HG02870 (cell line): ENCODE data around the gene RCOR1.
"Not testable (repeated sequence)": the region's sequence is repeated elsewhere in the genome, so short reads cannot be mapped to it uniquely, and the experiment has no call there.

Experiments used
- ATAC-seq: cut with Tn5 transposase; IDR thresholded peaks from one replicate; pipeline ENCODE4 v1.9.1; 2021; ENCODE audit warnings: mild to moderate bottlenecking, moderate library complexity; ENCODE audit not compliant: unreplicated experiment

The RCOR1 gene

DNA sequence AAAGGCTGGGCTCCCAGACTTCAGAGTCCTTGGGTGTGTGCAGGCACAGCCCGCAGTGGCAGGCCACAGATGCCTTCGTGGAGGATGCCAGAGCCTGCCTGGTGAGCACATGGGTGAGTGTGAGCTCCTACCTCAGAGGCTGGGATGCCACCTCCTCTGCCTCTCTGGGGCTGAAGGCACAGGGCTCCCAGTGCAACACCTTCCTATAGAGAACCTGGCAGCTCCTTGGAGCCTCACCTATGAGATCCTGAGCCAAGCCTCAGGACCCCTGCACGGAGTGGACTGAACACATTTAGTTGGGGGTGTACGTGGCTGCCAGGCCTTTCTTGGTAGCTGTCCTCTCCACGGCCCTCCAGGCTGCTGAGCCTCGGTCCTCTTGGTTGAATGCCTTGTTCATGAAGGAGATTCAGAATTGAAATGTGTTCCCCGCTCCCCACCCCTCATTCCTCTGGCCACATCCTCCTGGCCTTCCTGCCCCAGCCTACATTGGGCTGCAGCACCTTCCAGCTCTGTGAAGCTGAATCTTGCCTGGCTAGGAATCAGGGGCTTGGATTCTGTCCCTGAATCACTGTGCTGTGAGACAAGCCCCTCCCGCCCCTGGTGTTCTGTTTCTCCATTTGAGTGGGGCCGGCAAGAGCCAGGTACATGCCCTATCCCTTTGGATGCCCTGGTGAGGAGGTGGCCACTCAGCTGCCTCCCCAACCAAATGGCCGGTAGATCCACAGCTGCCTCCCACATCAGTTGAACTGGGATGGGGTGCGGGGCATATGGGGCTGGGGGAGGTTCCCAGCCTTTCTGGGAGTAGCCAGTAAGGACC, 146.1 kb downstream of the RCOR1 start:
- no peak for ATAC-seq

DNA sequence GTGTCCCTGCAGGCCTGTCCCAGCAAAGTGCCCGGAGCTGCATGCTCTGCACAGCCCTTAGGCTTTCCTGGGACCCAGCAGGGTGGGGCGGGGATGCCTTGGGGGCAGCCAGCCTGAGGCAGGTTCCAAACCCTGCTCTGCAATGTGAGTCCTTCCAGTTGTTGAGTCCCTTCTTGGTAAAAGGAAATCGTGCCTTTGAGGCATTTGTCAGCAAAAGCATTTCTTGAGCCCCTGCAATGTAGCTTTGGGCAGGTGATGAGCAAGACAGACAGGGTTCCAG, 146.7 kb downstream of the RCOR1 start:
- ATAC-seq = no peak

DNA sequence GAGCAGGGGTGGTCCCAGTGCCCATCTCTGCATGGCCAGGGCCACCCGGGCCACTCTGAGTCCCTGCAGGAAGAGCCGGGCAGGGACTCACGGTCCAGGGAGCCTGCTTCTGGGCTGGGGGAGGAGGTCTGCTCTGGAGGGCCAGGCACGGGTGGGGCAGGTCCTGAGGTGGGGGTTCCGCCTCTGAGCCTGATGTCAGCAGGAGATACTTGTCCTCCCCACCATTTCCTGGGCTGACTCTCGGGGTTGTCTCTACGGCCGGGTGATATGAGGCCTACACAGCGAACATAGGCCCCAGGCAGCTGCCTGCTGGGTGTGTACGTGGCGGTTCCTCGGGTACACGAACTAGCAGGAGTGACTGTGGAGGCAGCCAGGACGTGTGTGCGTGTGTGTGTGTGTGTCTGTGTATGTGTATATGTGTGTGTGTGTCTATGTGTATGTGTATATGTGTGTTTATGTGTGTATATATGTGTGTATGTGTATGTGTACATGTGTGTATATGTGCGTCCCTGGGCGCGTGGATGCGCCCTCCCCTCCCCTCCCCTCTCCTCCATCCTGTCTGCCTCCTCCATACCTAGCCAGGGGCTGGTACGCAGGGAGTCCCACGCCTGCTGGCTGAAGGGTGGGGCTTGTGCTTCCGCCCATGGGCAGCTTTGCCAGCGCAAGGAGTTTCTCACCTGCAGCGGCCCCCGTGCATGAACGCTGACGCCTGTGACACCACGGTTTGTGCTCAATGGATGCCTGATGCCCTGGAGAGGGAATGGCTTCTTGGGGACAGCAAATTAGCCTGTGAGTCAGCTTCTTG, 154.4 kb downstream of the RCOR1 start:
- no peak for ATAC-seq

DNA sequence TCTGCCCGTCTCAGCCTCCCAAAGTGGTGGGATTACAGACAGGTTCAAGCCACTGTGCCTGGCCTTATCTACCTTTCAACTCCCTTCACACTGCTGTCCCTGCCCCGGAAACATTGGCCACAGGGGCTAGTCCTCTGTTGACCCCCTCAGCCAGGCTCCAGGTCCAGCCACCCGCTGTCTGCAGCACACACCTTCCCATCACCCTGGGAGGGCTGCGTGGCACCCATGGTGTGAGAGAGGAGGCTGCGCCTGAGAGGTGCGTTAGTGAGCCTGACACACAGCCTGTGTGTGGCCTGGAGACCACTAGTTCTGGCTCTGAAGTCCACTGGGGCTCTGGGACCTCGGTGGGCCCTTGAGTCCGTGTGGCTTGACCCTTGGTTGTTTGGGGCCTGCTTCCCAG, 156.4 kb downstream of the RCOR1 start:
- no peak for ATAC-seq

DNA sequence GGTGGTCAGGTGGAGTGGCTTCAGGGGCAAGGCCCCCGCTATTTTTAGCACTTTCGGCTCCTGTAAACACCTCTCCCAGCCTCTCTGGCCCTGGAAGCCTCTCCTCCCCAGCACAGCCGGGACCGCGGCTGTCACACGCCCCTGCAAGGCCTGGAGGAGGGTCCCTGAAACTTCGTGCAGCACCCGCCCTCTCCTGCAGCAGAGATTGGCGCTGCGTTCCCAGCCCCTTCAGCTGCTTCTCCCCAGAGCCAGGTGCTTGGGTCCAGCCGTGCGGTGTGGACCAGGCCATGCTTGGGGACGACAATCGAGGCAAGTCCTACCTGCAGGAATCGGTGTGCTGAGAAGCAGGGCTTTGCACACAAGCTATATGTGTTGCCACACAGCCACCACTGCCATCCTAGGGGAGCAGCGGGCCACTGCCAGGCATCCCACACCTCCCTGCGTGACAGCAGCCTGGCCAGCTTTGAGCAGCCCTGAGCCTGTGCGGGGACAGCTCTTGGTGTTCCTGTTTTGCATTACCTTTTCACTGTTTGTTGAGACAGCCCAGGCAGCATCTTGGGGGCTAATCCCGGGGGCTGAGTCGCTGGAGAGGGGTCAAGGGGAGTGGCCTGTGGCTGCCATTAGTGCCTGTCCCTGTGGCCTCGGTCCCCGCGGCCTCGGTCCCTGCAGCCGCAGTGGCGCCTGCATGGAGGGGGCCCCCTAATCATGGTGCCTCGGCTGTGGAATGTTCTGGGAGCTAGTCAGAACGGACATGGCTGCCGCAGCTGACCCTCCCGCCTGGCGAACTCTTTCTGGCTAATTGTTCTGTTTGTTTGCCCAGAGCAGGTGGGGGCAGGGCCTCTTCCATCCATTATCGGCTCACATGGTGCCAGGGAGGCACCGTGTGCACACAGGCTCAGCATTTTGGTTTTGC, 157.2 kb downstream of the RCOR1 start:
- no peak for ATAC-seq

DNA sequence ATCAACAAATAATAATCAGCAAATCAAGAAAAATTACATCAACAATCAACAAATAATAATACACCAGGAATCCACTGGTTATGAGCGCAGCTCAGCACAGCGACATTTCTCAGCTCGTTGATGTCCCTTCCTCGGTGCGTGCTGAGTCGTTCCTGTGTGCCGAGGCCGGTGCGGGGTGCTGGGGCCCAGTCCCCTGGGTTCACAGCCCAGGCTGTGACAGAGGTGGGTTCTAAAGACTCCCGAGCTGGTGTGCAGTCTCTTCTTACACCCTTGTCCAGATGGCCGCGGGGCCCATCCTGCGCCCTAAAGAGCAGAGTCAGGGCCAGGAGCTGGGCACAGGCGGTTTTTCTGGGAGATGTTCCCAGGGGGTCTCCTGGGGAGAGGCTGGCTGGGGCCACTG, 157.9 kb downstream of the RCOR1 start:
- no peak for ATAC-seq

DNA sequence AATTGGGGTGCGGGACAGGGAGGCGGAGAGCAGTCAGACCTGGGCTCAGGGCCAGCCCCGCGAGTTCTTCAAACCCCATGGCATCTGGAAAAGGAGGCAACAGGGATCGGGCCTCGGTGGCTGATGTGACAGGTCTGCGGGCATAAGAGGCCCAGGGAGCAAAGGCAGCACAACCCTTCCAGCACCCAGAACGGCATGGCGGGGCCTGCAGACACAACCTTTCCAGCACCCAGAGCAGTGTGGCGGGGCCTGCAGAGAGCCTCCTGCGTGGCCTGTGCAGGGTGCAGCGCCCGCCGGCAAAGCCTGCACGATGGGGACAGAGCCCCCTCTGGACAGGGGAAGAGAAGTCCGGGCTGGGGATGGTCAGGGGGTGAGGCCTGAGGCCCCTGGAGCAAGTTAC, 158.6 kb downstream of the RCOR1 start:
- ATAC-seq = no peak

DNA sequence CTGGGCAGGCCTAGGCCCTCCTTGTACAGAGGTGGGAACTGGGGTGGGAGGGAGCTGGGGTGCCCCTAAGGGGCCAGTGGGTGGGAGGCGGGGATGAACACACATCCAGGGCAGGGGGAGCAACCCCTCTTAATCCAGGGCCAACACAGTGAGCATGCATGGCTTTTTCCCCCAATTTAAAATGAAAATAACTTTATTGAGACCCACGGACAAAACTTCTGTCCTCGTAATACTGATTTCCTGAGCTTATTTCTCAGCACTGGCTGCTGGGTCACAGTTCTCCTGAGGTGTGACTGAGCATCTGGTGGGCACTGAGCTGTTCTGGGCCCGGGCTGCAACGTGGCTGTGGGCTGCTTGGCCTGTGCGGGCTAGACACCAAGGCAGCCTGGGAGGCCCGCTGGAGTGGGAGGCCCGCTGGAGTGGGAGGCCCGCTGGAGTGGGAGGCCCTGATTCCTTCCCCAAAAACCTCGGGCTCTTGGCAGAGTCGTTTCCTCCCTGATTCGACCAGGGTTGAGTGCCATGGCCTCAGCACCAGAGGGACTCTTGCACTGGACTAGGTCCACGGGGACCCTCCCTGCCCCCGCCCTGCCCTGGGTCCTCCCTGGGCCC, 159.9 kb downstream of the RCOR1 start:
- ATAC-seq = no peak

DNA sequence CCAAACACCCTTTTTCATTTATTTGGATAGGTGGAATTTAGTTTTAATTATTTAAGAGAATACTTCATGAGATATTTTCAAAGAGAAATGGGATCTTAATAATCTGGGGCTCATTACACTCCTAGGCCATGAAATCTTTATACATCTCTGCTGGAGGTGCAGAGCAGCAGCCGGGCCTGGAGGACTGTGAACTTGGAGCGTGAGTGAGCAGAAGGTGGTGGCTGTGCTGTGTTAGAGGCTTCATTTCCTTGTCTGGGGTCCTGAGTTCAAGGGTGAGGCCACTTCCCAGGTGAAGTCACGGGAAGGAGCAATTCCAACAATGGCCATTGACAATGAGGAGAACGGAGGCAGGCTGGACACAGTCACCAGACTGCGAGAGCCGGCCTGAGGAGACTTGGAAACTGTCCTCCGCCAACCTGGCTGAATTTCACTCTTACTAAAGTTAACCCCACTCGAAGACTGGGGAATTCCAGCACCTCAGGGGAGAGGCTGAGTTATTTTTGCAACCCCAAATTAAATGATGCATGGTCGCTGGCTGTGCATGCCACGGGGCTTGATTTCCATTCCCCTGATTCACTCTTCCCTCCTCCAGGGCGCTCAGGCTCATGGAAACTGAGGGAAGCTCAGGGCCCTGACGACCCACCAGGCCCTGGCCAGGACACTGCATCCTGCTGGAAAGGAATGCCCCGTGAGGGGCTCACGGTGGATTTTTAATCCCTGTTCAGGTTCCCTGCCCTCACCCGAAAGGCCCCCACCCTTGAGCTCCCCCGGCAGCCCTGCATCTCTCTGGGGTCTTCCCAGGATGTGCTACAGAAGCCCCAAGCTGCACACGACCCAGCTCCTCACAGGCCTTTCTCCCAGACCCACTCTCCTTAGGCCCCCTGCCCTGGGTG, 162.2 kb downstream of the RCOR1 start:
- ATAC-seq = no peak

DNA sequence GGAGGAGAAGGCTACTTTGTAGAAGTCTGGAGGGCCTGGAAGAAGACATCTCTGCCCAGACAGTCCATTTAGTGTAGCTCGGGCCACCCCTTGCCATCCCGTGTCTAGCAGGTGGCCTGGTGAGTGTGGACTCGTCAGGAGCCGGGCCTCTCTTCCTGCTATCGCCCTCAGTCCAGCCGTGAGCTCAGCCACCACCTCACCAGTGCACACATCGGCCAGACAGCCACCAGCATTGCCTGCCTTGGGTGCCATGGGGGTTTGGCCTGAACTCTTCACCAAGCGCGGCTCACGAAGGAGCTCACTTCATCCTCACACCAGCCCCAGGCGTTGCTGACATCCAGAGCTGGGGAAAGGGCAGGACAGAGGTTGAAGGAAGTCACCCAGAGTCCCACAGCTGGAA, 165.2 kb downstream of the RCOR1 start:
- no peak for ATAC-seq

DNA sequence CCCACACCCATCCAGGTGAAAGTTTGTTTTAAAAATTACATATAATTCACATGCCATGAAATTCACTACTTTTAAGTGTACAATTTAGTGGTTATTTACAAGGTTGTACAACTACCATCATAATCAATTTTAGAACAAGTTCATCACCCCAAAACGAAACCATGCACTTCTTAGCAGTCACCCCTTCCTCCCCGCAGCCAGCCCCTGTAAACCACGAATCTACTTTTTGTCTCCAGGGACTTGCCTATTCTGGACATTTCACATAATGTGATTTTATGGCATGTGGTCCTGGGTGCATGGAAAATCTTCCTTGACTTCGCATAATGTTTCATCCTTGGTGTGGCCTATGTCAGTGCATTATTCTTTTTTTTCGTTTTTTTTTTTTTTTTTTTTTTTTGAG, 165.6 kb downstream of the RCOR1 start:
- no peak for ATAC-seq

DNA sequence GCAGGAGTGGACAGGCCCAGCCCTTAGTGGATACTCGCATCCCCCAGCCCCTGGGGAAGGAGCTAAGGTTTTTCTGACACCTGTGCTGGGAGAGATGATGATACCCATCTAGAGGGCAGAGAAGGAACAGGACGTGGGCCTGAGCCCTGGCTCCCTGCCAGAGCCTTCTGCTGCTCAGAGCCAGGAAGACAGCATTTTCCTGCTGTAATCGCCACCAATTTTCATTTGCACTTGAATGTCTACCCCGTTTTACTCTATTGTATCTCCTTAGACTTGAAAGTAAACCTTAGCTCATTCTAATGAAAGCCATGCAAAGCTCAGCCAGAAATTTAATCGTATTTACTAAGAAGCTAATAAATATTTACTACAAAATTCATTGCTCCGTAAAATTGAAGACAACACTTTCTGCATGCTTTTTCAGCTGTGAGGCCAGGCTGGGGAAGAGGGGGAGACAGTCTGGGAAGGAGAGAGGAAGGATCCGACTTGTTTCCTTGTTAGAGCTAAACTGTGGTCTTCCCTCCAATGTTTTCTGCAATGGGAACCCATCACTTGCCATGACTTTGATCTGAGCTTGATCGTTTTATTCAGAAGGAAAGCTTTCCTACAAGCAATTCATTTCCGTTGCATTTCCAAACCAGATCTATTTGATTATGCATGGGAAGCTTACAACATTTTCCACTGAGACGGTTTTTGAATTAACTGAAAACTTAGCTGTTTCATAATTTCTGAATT, 167.2 kb downstream of the RCOR1 start:
- no peak for ATAC-seq

DNA sequence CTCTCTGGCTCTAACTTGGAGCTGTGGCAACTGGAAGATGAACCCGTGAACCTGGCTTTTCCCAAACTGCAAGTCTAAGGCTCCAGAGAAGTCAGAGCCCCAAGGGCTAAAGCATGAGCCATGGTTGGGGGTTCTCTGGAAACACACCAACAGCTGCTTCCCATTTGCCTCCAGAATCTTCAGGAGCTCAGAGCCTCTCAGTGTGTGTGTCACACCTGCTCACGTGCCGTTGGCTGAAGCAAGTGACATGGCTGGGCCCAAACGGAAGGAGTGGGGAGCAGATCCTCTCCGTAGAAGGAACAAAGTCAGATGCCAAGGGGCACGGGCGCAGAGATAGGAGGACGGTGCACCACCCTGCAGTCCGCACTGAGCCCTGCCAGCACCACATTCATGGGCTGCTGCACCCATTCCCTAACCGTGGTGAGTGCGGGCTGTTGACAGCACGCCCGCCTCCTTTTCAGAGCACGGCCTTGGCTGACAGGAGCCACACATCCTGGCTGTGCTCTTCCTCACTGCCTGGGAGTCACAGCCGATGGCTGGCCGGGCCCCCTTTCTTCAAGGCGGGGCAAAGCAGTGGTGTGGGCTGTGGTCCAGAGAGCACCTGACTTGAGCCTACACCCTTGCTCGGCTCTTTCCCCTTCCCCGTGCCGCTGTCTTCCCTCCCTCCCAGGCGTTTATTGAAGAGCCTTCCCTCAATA, 168.2 kb downstream of the RCOR1 start:
- ATAC-seq = no peak

DNA sequence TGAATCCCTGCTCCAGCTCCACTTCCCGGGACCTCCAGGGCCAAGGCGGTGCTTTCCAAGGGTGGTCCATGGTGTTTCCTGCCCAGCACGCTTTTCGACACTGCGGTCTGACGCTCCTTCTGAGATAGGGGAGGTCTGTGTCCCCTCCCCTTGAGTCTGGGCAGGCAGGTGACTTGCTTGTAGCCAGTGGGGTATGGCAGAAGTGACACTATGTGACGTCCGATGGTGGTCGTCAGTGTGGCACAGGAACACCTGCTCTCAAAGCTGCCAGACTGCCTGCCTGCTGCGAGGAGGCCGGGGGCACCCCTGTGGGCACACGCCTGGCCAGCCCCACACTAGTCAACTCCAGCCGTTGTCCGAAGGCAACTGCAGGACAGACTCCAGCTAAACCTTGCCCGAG, 168.8 kb downstream of the RCOR1 start:
- ATAC-seq = no peak

DNA sequence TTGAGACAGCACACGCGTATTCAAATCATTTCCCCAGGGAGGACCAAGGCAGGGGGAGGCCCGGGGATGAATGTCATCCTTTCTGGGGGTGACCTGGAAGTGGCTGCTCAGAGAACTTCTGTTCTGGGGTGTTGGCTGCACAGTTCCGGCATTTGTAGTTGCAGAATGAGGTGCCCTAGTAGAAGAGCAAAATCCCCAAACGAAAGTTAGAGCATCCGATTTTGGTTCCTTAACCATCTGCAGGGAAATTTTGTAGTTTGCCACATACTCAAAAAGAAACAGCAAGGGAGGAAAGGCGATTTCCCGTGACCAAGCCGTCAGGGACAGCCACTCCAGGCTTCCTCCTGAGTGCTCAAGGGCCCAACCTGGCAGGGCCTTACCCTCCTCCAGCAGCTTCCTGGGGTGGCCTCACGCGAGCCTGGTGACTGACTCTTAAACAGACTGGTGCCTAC, 171.8 kb downstream of the RCOR1 start:
- peak; percentile 64 for ATAC-seq

DNA sequence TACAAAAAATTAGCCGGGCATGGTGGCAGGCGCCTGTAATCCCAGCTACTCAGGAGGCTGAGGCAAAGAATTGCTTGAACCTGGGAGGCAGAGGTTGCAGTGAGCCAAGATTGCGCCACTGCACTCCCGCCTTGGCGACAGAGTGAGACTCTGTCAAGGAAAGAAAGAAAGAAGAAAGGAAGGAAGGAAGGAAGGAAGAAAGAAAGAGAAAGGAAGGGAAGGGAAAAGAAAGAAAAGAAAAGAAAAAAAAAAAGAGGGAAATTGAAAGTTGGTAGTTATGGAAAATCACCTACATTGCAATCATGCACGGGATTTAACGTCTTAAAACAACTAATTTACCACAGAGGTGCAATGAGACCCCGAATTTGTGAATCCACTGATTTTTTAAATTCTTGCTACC, 173.3 kb downstream of the RCOR1 start:
- ATAC-seq = not testable (repeated sequence)

DNA sequence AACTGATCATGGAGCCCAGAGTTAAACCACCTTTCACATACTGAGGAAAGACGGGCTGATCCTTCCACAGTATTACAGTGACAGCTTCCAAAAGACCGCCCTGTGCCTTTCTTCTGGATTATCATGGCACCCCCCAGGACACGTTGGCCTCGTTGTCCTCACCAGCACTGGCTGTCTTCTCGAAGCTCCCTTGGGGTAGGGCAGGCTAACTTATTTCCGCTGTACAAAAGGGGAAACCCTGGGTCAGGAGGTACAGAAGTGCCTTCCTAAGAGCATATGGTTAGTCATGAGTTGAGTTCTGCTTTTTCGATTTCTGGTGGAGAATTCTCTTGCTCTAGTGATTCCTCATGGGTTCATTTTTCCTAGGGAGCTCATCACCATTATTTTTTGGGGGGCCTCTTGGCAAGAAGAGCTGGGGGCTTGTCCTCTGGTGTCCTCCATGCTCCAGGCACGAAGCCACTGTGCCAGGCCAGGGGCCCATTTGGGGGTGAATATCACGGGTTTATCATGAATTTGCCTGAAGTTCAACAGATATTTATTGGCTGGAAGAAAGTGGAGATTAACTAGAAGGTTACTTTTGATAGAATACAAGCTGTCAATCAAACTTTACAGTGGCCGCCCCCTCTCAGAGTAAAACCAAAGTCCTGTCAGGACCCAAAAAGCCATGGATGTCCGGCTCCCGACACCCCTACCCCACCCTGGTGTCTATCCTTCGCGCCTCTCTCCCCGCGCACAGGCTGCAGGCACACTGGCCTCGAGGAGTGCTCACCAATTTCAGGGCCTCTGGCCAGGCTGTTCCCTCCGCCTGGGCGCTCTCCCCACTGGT, 176.0 kb downstream of the RCOR1 start:
- peak; percentile 52 for ATAC-seq

DNA sequence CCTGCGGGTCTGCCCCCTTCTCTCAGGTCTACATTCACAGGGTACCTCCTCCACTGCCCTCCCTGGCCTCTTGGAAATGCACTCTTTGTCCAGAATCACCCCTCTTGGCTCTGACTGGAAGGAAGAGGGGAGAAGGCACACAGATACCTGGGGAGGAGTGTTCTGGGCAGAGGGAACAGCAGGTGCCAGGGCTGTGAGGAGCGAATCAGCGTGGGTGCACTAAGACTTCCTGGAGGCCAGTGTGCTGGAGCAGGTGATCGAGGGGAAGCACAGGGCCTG, 176.5 kb downstream of the RCOR1 start:
- ATAC-seq = no peak
